OCI-LY1 (cell line): Measurements from ENCODE around the gene MMP11.

Experiments
- H2AFZ ChIP-seq: fragments of 200-600 bp; sonication (generic), shearing (Covaris generic); 2 replicates; pipeline ENCODE4 v1.6.0; 2014; ENCODE audit warnings: antibody characterized with exemption, mild to moderate bottlenecking, low read length
- H3F3A ChIP-seq: fragments of 200-600 bp; sonication (generic), shearing (Covaris generic); 2 replicates; pipeline ENCODE4 v1.6.0; 2014; ENCODE audit warnings: mild to moderate bottlenecking, antibody characterized with exemption, low read length, moderate library complexity; ENCODE audit not compliant: insufficient read depth
- H3K27ac ChIP-seq: fragments of 200-600 bp; sonication (generic); 2 replicates; pipeline ENCODE4 v1.5.1; 2014; ENCODE audit warnings: low read length, mixed run types, mild to moderate bottlenecking, low read depth; ENCODE audit not compliant: poor library complexity, severe bottlenecking
- H3K27me3 ChIP-seq: fragments of 200-600 bp; sonication (generic); 2 replicates; pipeline ENCODE4 v1.6.0; 2014; ENCODE audit warnings: antibody characterized with exemption, mild to moderate bottlenecking, low read length, moderate library complexity; ENCODE audit not compliant: insufficient read depth
- H3K36me3 ChIP-seq: fragments of 200-600 bp; sonication (generic); 2 replicates; pipeline ENCODE4 v1.6.1; 2014; ENCODE audit warnings: mild to moderate bottlenecking, antibody characterized with exemption, low read length, moderate library complexity, mixed read lengths; ENCODE audit not compliant: insufficient read depth
- H3K4me1 ChIP-seq: fragments of 200-600 bp; sonication (generic); 2 replicates; pipeline ENCODE4 v1.5.1; 2014; ENCODE audit warnings: mild to moderate bottlenecking, low read length, moderate library complexity; ENCODE audit not compliant: insufficient read depth, severe bottlenecking
- H3K4me2 ChIP-seq: fragments of 200-600 bp; sonication (generic), shearing (Covaris generic); 2 replicates; pipeline ENCODE4 v1.6.1; 2014; ENCODE audit warnings: low read length
- H3K4me3 ChIP-seq: fragments of 200-600 bp; sonication (generic); 2 replicates; pipeline ENCODE4 v1.5.1; 2014; ENCODE audit warnings: low read length, low read depth, mild to moderate bottlenecking, mixed read lengths; ENCODE audit not compliant: poor library complexity, severe bottlenecking
- H3K79me2 ChIP-seq: fragments of 200-600 bp; shearing (Covaris generic); 2 replicates; pipeline ENCODE4 v1.6.1; 2016; ENCODE audit warnings: mixed run types, low read length, mixed read lengths; ENCODE audit not compliant: insufficient read depth
- H3K9ac ChIP-seq: fragments of 200-600 bp; sonication (generic), shearing (Covaris generic); 2 replicates; pipeline ENCODE4 v1.6.1; 2014; ENCODE audit warnings: mild to moderate bottlenecking, low read length, mixed read lengths
- H3K9me2 ChIP-seq: fragments of 200-600 bp; sonication (generic), shearing (Covaris generic); 2 replicates; pipeline ENCODE4 v1.6.1; 2014; ENCODE audit warnings: low read depth, mild to moderate bottlenecking, low read length, mixed read lengths
- H3K9me3 ChIP-seq: fragments of 200-600 bp; shearing (Covaris generic); 2 replicates; pipeline ENCODE4 v1.6.1; 2014; ENCODE audit warnings: low read length, mixed read lengths
- H4K20me1 ChIP-seq: fragments of 200-600 bp; sonication (generic), shearing (Covaris generic); 2 replicates; pipeline ENCODE4 v1.6.0; 2016; ENCODE audit warnings: mild to moderate bottlenecking, low read length; ENCODE audit not compliant: insufficient read depth
- CTCF ChIP-seq: fragments of 200-600 bp; sonication (generic), shearing (Covaris generic); IDR thresholded peaks from 2 replicates; pipeline ENCODE4 v1.5.1; 2017; ENCODE audit warnings: mild to moderate bottlenecking, antibody characterized with exemption, low read length, moderate library complexity, mixed read lengths
- EZH2 ChIP-seq: fragments of 200-600 bp; sonication (generic), shearing (Covaris generic); IDR thresholded peaks from 2 replicates; pipeline ENCODE4 v1.8.0; 2017; ENCODE audit warnings: borderline replicate concordance, mixed run types, mild to moderate bottlenecking, antibody characterized with exemption, low read length, moderate library complexity, mixed read lengths

The MMP11 gene

GRCh38 chr22:23818541-23818940, 45.9 kb downstream of the MMP11 start:
- Histone ChIP-seq H4K20me1 (no peaks in the 10 kb centered on the region), H3F3A (no peaks in the 10 kb centered on the region), H3K9me2 (no peaks in the 10 kb centered on the region), H3K4me3 (no peak overlapping the region), H3K36me3 (peaks cover 98% of the 10 kb centered on the region), H3K79me2 (peaks cover 12% of the 10 kb centered on the region; the same call in 1 of the 2 replicates), H3K4me1 (peaks cover 14% of the 10 kb centered on the region), H2AFZ (no peak overlapping the region), H3K4me2 (no peak overlapping the region), H3K27ac (no peak overlapping the region), H3K9ac (no peak overlapping the region), H3K9me3 (no peaks in the 10 kb centered on the region), H3K27me3 (no peaks in the 10 kb centered on the region)
- TF ChIP-seq EZH2 (no peak), CTCF (no peak)

- H3K9ac ChIP-seq: no peak overlapping the region
- H3K4me3 ChIP-seq: no peak overlapping the region
- H3K4me1 ChIP-seq: peaks cover 20% of the 10 kb centered on the region
- H3K79me2 ChIP-seq: 0 out of 2 replicates have a peak, but pooled peaks cover under 1% of the 10 kb centered on the region
- H3K36me3 ChIP-seq: peaks cover 99% of the 10 kb centered on the region
- H3F3A ChIP-seq: no peaks in the 10 kb centered on the region
- no peaks in the 10 kb centered on the region for H3K9me3 ChIP-seq
- TF ChIP-seq CTCF: no peak
- TF ChIP-seq EZH2: no peak
- no peaks in the 10 kb centered on the region for H3K9me2 ChIP-seq
- no peak overlapping the region for H3K4me2 ChIP-seq
- H3K27ac ChIP-seq: peak overlapping the region; percentile 40
- no peaks in the 10 kb centered on the region for H4K20me1 ChIP-seq
- H3K27me3 ChIP-seq: no peaks in the 10 kb centered on the region
- H2AFZ ChIP-seq: no peak overlapping the region
Measured at GRCh38 chr22:23820748-23821211, 48.1 kb downstream of the MMP11 start.

- no peaks in the 10 kb centered on the region for H3K27me3 ChIP-seq
- H2AFZ ChIP-seq: no peak overlapping the region
- H3K27ac ChIP-seq: no peak overlapping the region
- H3K9me3 ChIP-seq: no peaks in the 10 kb centered on the region
- H3K79me2 ChIP-seq: no peaks in the 10 kb centered on the region
- no peaks in the 10 kb centered on the region for H3K9me2 ChIP-seq
- H3K4me2 ChIP-seq: no peak overlapping the region
- TF ChIP-seq EZH2: no peak
- no peak for TF ChIP-seq CTCF
- H3K36me3 ChIP-seq: peaks cover 99% of the 10 kb centered on the region
- H3F3A ChIP-seq: no peaks in the 10 kb centered on the region
- peaks cover 23% of the 10 kb centered on the region for H3K4me1 ChIP-seq
- H3K4me3 ChIP-seq: no peak overlapping the region
- no peaks in the 10 kb centered on the region for H4K20me1 ChIP-seq
- no peak overlapping the region for H3K9ac ChIP-seq
Measured at GRCh38 chr22:23822101-23822671, 49.5 kb downstream of the MMP11 start.
